Activated naive CD8-positive, alpha-beta T cell treated with anti-CD3 and anti-CD28 coated beads, Interleukin-2, amount 50 U/mL, for 24 hours (primary cell): ENCODE measurements around the gene SPIN1.

ENCODE experiments used
- ATAC-seq: fragments of 150-1000 bp; cut with Tn5 transposase; one replicate; pipeline ENCODE4 v1.10.0; 2021
- DNase-seq: peaks from one replicate; pipeline ENCODE4 v3.0.0; 2021
- H3K27ac Mint-ChIP-seq: one replicate; pipeline ENCODE4 v1.8.0; 2021; ENCODE audit warnings: mild to moderate bottlenecking, mixed read lengths
- H3K27me3 Mint-ChIP-seq: one replicate; pipeline ENCODE4 v1.8.0; 2021; ENCODE audit warnings: mixed read lengths
- H3K36me3 Mint-ChIP-seq: one replicate; pipeline ENCODE4 v1.8.0; 2021; ENCODE audit warnings: low read depth, mixed read lengths
- H3K4me1 Mint-ChIP-seq: one replicate; pipeline ENCODE4 v1.8.0; 2021; ENCODE audit warnings: mixed read lengths
- H3K4me3 Mint-ChIP-seq: one replicate; pipeline ENCODE4 v1.8.0; 2021; ENCODE audit warnings: mild to moderate bottlenecking, moderate library complexity, mixed read lengths
- H3K9me3 Mint-ChIP-seq: one replicate; pipeline ENCODE4 v1.8.0; 2021; ENCODE audit warnings: mixed read lengths

The SPIN1 gene

DNA sequence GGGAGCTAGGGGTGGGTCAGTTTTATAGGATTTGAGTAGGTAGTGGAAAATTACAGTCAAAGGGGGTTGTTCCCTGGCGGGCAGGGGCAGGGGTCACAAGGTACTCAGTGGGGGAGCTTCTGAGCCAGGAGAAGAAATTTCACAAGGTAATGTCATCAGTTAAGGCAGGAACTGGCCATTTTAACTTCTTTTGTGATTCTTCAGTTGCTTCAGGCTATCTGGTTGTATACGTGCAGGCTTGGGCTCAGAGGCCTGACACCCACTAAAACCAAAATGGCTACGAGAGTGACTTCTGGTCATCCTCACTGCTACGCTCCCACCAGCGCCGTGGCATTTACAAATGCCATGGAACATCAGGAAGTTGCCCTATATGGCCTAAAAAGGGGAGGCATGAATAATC lies 126.0 kb downstream of the SPIN1 start:
- no peak overlapping the region for H3K4me3 Mint-ChIP-seq
- DNase-seq, result no peak
- H3K36me3 Mint-ChIP-seq, result no peaks in the 10 kb centered on the region
- H3K27ac Mint-ChIP-seq, result no peak overlapping the region
- H3K9me3 Mint-ChIP-seq, result peaks cover 4% of the 10 kb centered on the region
- no peaks in the 10 kb centered on the region for H3K4me1 Mint-ChIP-seq
- no peaks in the 10 kb centered on the region for H3K27me3 Mint-ChIP-seq
- ATAC-seq, result no peak

DNA sequence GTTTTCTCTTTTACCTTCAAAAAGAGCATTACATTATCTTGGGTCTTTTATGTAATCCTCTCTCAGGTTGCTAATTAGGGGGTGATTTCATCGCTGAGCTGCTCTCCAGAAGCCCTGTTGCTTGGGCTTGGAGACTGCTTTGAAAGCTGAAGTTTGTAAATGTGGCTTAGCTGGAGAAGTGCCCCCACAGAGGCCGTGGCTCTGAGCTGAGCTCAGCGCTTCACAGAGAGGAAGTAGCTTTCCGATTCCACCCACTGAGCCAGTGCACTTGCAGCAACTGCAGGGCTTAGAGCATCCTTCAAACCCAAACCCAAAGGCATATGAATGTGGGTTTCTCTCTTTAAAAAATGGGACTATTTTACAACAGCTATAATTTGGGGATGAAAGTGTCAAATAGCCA lies 133.1 kb downstream of the SPIN1 start:
- Mint-ChIP-seq H3K27me3 (peaks cover 2% of the 10 kb centered on the region), H3K4me1 (no peaks in the 10 kb centered on the region), H3K9me3 (no peaks in the 10 kb centered on the region), H3K27ac (no peak overlapping the region), H3K36me3 (no peaks in the 10 kb centered on the region), H3K4me3 (no peak overlapping the region)
- ATAC-seq (no peak), DNase-seq (no peak)

DNA sequence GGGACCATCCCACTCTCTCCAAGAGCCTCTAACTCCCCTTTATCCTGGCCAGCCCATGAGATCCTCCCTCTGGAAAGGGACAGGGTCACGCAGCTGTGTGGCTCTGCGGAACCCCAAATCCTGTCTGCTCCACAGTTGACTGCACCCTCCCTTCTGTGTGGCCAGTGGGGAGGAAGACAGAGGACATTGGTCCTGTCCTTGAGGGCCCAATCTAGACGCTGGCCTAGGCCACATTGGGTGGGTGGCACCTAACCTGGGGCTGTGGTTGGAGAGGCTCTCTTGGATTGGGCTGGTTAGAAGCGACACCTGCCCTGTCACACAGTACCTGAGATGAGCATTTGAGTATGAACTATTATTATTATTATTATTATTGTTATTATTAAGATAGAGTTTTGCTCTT lies 134.1 kb downstream of the SPIN1 start:
- no peaks in the 10 kb centered on the region for H3K36me3 Mint-ChIP-seq
- no peak for ATAC-seq
- no peak for DNase-seq
- no peaks in the 10 kb centered on the region for H3K4me1 Mint-ChIP-seq
- no peaks in the 10 kb centered on the region for H3K9me3 Mint-ChIP-seq
- no peak overlapping the region for H3K4me3 Mint-ChIP-seq
- H3K27me3 Mint-ChIP-seq, result peaks cover 5% of the 10 kb centered on the region
- H3K27ac Mint-ChIP-seq, result no peak overlapping the region

GRCh38 chr9:88523056-88523455 lies 134.8 kb downstream of the SPIN1 start:
- Mint-ChIP-seq H3K36me3 (no peaks in the 10 kb centered on the region), H3K4me1 (no peaks in the 10 kb centered on the region), H3K27me3 (peaks cover 5% of the 10 kb centered on the region), H3K4me3 (no peak overlapping the region), H3K9me3 (no peaks in the 10 kb centered on the region), H3K27ac (no peak overlapping the region)
- DNase-seq (no peak), ATAC-seq (no peak)

DNA sequence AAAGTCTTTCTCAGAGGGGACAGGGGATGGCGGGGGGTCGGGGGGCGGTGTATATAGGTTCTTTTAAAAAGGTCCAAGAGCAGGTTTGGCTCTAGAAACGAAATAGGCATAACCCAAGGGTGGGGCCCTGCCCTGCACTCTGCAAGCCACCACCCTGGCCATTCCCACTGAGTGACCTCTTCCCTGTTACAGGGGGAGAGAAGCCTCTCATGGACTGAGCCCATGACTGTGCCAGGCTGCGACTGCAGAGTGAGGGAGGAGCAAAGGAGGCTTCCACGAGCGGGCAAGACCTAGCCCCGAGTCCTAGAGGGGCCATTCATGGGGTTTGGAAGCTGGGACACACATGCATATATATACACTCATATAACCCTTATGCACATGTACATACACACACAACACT lies 136.7 kb downstream of the SPIN1 start:
- Mint-ChIP-seq H3K27me3 (peaks cover 6% of the 10 kb centered on the region), H3K4me1 (no peaks in the 10 kb centered on the region), H3K9me3 (no peaks in the 10 kb centered on the region), H3K4me3 (no peak overlapping the region), H3K36me3 (no peaks in the 10 kb centered on the region), H3K27ac (no peak overlapping the region)
- DNase-seq, result no peak
- ATAC-seq, result no peak

GRCh38 chr9:88527618-88528017 lies 139.4 kb downstream of the SPIN1 start:
- Mint-ChIP-seq H3K9me3 (no peaks in the 10 kb centered on the region), H3K36me3 (no peaks in the 10 kb centered on the region), H3K27me3 (peaks cover 18% of the 10 kb centered on the region), H3K27ac (no peak overlapping the region), H3K4me3 (no peak overlapping the region), H3K4me1 (no peaks in the 10 kb centered on the region)
- DNase-seq (no peak), ATAC-seq (no peak)
